ENCODE measurements around the gene CALML3. TPM values are rescaled to one million over a fixed set of nuclear protein-coding genes. Genes with fewer than 3 reads are reported as not detected.

Gene CALML3
- total RNA-seq, 1 donor from 2014 or later, result not detected

DNA sequence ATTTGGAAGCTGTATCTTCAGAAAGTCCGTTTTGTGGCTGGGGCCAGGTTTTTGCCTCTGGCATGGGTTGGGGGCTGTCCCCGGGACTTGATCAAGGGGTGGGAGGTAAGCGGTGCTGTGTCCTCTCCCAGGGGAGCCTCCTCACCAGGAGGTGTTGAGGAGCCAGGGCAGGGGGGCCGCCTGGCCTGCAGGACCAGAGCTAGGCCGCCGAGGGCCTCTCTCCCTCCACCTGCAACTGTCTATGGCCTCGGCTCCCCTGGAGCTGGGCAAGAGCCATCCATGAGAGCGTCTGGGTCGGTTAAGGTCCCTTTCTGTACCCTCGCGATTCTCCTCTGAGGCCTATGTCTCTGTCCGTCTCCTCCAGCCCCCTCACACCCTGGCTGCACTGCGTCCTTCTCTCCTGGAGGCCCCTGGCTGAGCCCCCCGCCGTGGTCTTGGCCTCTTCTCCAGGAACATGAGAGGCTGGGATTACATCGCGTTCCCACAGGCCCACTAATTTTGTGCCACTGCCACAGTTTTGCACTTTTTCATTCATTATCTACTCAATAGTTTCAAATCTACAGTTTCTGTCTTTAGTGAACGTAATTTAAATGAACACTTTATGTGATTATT is 46.0 kb upstream of the CALML3 start:
- DNase-seq, result no peak
- Mint-ChIP-seq H3K4me3 (ENCODE audit: unreplicated experiment) (no peak overlapping the region), H3K4me1 (ENCODE audit: low read depth, unreplicated experiment) (peaks cover 2% of the 10 kb centered on the region), H3K9me3 (ENCODE audit: unreplicated experiment) (peaks cover 2% of the 10 kb centered on the region), H3K36me3 (ENCODE audit: unreplicated experiment) (no peaks in the 10 kb centered on the region), H3K27ac (ENCODE audit: unreplicated experiment) (no peak overlapping the region), H3K27me3 (ENCODE audit: unreplicated experiment) (peaks cover 5% of the 10 kb centered on the region)
- TF ChIP-seq, protein P1, sequence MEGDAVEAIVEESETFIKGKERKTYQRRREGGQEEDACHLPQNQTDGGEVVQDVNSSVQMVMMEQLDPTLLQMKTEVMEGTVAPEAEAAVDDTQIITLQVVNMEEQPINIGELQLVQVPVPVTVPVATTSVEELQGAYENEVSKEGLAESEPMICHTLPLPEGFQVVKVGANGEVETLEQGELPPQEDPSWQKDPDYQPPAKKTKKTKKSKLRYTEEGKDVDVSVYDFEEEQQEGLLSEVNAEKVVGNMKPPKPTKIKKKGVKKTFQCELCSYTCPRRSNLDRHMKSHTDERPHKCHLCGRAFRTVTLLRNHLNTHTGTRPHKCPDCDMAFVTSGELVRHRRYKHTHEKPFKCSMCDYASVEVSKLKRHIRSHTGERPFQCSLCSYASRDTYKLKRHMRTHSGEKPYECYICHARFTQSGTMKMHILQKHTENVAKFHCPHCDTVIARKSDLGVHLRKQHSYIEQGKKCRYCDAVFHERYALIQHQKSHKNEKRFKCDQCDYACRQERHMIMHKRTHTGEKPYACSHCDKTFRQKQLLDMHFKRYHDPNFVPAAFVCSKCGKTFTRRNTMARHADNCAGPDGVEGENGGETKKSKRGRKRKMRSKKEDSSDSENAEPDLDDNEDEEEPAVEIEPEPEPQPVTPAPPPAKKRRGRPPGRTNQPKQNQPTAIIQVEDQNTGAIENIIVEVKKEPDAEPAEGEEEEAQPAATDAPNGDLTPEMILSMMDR (IDR thresholded peaks at IDR 0.05; ENCODE audit: partially characterized antibody, unreplicated experiment), result no peak

DNA sequence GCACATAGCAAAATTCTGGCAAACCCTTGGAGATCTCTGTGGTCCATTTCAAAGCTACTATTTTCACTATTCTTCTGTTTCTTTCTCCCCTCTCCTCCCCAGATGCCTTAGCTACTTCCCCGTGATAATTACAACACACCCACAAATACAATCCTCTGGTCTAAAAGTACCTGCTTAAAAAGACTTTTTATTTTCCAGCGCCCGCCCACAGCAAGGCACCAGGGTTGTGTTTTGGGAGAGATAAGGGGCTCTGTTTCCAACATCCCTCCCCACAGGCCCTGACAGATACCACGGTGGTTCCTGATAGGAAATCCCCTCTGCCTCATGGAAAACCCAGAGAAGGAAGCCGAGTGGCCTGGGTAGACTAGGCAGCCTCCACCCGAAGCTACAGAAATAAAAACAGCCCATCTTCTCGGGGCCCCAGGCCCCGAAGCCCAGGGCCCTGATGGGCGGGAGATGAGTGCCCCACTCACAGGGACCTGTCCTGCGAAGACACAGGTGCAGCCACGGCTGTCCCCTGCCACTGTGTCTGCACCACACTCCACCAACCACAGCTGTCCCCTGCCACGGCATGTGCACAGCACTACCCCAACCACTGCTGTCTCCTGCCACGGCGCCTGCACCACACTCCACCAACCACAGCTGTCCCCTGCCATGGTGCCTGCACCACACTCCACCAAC is 45.1 kb upstream of the CALML3 start:
- TF ChIP-seq, protein P1 (IDR thresholded peaks at IDR 0.05; ENCODE audit: partially characterized antibody, unreplicated experiment), result no peak
- no peak for DNase-seq
- peaks cover 2% of the 10 kb centered on the region for H3K9me3 Mint-ChIP-seq (ENCODE audit: unreplicated experiment)
- peaks cover 2% of the 10 kb centered on the region for H3K4me1 Mint-ChIP-seq (ENCODE audit: low read depth, unreplicated experiment)
- H3K27ac Mint-ChIP-seq (ENCODE audit: unreplicated experiment), result no peak overlapping the region
- no peaks in the 10 kb centered on the region for H3K36me3 Mint-ChIP-seq (ENCODE audit: unreplicated experiment)
- no peak overlapping the region for H3K4me3 Mint-ChIP-seq (ENCODE audit: unreplicated experiment)
- peaks cover 5% of the 10 kb centered on the region for H3K27me3 Mint-ChIP-seq (ENCODE audit: unreplicated experiment)

DNA sequence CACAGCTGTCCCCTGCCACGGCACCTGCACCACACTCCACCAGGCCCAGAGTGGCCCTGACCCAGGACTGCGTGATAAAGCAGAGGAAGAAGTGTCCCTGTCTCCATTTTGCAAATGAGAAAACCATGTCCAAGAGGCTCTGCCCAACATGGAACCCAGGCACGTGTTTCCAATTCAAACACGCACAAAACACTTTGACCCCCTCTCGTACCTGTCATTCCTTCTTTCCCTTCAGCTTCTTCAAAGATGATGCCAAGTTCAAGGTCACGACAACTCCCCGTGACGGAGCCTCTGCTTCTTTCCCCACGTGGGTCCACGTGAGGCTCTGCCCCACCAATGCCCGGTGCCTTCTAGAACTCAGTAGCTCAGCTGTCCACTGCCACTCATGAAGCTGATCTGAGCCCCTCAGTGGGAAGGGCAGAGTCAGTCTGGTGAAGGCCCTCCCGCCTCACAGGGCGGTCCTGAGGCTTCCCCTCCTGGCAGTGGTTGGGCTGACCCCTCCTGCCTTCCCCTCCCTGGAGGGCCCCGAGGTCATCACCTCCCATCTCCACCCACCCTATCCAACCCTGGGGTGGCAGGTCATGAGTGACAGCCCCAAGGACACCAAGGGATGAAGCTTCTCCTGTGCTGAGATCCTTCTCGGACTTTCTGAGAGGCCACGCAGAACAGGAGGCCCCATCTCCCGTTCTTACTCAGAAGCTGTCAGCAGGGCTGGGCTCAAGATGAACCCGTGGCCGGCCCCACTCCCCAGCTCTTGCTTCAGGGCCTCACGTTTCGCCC is 44.4 kb upstream of the CALML3 start:
- Mint-ChIP-seq H3K9me3 (ENCODE audit: unreplicated experiment) (peaks cover 2% of the 10 kb centered on the region), H3K27ac (ENCODE audit: unreplicated experiment) (no peak overlapping the region), H3K4me3 (ENCODE audit: unreplicated experiment) (no peak overlapping the region), H3K4me1 (ENCODE audit: low read depth, unreplicated experiment) (peaks cover 2% of the 10 kb centered on the region), H3K27me3 (ENCODE audit: unreplicated experiment) (peaks cover 5% of the 10 kb centered on the region), H3K36me3 (ENCODE audit: unreplicated experiment) (no peaks in the 10 kb centered on the region)
- no peak for DNase-seq
- TF ChIP-seq, protein P1 (IDR thresholded peaks at IDR 0.05; ENCODE audit: partially characterized antibody, unreplicated experiment), result no peak

DNA sequence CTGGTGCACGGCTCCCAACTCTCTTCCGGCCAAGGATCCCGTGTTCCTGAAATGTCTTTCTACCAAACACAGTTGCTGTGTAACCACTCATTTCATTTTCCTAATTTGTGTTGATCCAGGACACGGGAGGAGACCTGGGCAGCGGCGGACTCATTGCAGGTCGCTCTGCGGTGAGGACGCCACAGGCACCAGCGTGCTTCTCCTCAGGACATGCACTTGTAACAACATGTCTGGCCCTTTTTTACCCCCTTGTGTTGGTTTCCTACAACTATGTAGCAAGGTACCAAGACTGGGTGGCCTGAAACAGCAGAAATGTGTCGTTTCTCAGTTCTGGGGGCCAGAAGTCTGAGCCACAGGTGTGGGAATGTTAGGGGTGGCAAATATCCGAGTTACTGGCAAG is 43.6 kb upstream of the CALML3 start:
- Mint-ChIP-seq H3K36me3 (ENCODE audit: unreplicated experiment) (no peaks in the 10 kb centered on the region), H3K4me1 (ENCODE audit: low read depth, unreplicated experiment) (peaks cover 6% of the 10 kb centered on the region), H3K4me3 (ENCODE audit: unreplicated experiment) (no peak overlapping the region), H3K9me3 (ENCODE audit: unreplicated experiment) (peaks cover 2% of the 10 kb centered on the region), H3K27ac (ENCODE audit: unreplicated experiment) (no peak overlapping the region), H3K27me3 (ENCODE audit: unreplicated experiment) (peaks cover 5% of the 10 kb centered on the region)
- TF ChIP-seq, protein P1 (IDR thresholded peaks at IDR 0.05; ENCODE audit: partially characterized antibody, unreplicated experiment), result no peak
- DNase-seq, result no peak

All from glutamatergic neuron (in vitro differentiated cells).